GM18507 (cell line): ENCODE data around the gene UFD1.

Source experiments
- DNase-seq: peaks from one replicate; pipeline ENCODE4 v3.0.0; 2011; ENCODE audit warnings: low read depth; ENCODE audit not compliant: insufficient read length; ENCODE audit errors: extremely low spot score
- FAIRE-seq: peaks from 2 replicates; lab custom pipeline; 2011; peaks lifted over from hg19 to GRCh38; lab: Jason Lieb, UNC

The UFD1 gene

GRCh38 chr22:19407649-19408606 is 71.1 kb downstream of the UFD1 start:
- DNase-seq = no peak
- no peak for FAIRE-seq

GRCh38 chr22:19406846-19407245 is 72.1 kb downstream of the UFD1 start:
- FAIRE-seq (no peak), DNase-seq (no peak)

DNA sequence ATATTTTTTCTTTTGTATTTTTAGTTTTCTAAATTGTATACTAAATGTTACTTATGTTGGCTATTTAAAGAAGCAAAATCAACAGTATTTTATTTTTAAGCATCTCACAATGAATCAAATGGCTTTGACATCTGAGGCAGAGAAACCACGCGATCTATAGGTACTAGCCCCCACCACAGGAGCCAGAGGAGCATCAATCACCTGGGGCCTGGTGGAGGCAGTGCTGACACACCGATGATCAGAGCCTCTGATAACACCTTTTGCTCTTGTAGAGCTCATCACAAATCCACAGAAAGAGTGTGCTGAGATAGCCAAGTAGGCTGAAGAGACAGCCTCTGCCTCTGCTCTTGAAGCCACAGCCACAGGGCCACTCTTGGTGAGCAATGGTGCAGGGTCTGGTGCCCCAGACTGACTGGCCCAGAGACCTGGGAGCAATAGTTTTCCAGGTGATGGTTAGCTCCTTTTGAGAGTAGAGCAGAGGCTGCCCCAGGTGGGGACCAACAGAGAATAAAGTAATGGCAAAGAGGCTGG is 72.6 kb downstream of the UFD1 start:
- FAIRE-seq = no peak
- DNase-seq = no peak

- DNase-seq = no peak
- no peak for FAIRE-seq
Observed at GRCh38 chr22:19405652-19406051, 73.3 kb downstream of the UFD1 start.

DNA sequence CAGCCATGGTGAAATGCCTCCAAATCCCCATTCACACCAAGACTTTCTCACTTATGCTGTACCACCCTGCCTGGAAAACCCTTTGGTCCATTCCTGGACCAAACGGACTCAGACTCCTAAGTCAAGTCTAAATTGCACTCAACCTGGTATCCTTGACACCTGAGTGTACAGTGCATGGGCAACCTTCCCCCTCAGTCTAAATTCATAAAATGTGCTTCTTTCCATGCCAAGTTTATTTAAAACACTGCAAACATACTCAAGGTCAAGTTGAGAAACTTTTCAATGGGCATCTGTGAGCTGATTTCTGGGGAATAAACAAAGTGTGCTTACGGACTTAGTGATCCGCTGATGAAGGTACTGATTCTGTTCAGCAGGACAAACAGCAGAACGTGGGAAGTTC is 73.9 kb downstream of the UFD1 start:
- no peak for DNase-seq
- no peak for FAIRE-seq

DNA sequence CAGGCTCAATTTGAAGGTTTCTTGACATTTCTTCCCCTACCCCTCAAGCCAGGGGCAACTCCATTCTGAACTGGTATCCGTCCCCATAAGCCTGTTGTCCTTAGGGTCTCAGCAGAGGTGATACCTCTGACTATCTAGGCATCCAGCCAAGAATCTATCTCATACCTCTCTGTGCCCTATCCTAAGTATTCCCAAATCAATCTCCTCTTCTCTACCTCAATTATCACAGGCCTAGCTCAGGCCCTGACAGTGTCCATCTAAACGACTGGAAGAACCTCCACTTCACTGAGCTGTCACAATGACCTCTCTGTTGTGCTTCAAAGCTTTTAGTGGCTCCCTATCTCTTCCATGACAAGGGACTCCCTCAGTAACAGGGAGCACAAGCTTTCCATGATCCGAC is 74.3 kb downstream of the UFD1 start:
- FAIRE-seq (no peak), DNase-seq (no peak)

DNA sequence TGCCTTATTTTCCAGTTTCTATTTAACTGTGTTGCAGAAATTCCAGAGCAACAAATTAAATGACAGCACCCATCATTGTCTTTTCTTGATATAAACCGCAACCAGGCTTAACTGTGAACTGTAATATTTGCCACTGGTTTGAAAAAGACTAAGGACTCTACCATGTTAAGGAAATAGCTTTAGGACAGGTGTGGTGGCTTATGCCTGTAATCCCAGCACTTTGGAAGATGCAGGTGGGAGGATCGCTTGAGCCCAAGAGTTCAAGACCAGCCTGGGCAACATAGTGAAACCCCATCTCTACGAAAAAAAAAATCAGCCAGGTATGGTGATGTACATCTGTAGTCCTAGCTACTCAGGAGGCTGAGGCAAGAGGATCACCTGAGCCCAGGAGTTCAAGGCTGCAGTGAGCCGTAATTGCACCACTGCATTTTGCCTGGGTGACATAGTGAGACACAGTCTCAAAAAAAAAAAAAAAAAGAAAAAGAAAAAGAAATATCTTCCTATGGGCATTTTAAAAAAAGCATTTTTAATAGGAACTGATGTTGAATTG is 76.3 kb downstream of the UFD1 start:
- FAIRE-seq = no peak
- DNase-seq = no peak

DNA sequence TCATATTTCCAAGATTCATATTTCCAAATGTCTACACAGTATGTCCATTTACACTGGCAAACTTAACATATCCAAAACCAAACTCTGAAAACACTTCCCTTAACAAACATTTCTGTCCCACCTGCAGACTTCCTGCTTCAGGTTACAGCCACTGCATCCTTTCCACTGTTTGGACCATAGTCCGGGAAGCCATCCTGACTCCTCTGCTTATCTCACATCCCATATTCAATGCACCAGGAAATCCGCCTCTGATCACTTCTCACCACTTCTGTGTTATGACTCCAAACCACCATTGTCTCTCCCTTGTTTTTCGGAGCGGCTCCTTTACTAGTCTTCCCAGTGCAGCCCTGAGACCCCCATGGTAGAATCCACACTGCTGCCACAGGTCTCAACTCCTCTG is 77.5 kb downstream of the UFD1 start:
- FAIRE-seq (no peak), DNase-seq (no peak)

- DNase-seq (no peak), FAIRE-seq (no peak)
Observed at GRCh38 chr22:19400881-19401280, 78.1 kb downstream of the UFD1 start.
